T-cell (primary cell): ENCODE data around the gene STRN3. TPM values are rescaled to one million over a fixed set of nuclear protein-coding genes. Genes with fewer than 3 reads are reported as not detected.

Experiments
- ATAC-seq, 4 experiments: fragments of 200-7000 bp in 3 of 4; fragments of 150-1000 bp in 1 of 4; cut with Tn5 transposase; replicated peaks in 1 of 4; 1 replicate in 3 of 4; 2 replicates in 1 of 4; pipeline ENCODE4 v1.10.0; 2021; ENCODE audit warnings: moderate library complexity in 3 of 4, mild to moderate bottlenecking in 2 of 4, moderate number of reproducible peaks in 1 of 4
- CTCF ChIA-PET, 2 donors: fragments of 300-600 bp; sonication (Branson Sonifier 250); formaldehyde crosslinking; loops; one replicate each; lab custom pipeline; 2022; ENCODE audit warnings: antibody characterized with exemption in 2 of 2; lab: Charles Lee
- POLR2A ChIA-PET, 2 donors: fragments of 300-600 bp; sonication (Branson Sonifier 250); formaldehyde crosslinking; loops; one replicate each; lab custom pipeline; 2022; ENCODE audit warnings: antibody characterized with exemption in 2 of 2; lab: Charles Lee
- DNase-seq, 35 experiments: peaks; one replicate each; pipeline versions ENCODE4 v3.0.0 to v3.0.0-alpha.2; 2013 to 2023
- H3K27ac ChIP-seq: one replicate; pipeline ENCODE4 v1.5.1; 2013; ENCODE audit warnings: low read length
- H3K27me3 ChIP-seq, 2 experiments: replicated peaks in 1 of 2; 1 replicate in 1 of 2; 2 replicates in 1 of 2; pipeline versions ENCODE4 v1.6.1 to v1.7.0; 2013; ENCODE audit warnings: low read length in 1 of 2, mixed read lengths in 1 of 2; ENCODE audit not compliant: control insufficient read depth in 2 of 2, insufficient read depth in 2 of 2; ENCODE audit errors: extremely low read depth in 1 of 2
- H3K36me3 ChIP-seq, 2 donors: 1 replicate in 1 of 2; 2 replicates in 1 of 2; pipeline versions ENCODE4 v1.6.1 to v1.7.0; 2013; ENCODE audit warnings: low read length in 1 of 2; ENCODE audit not compliant: control insufficient read depth in 2 of 2, insufficient read depth in 1 of 2; ENCODE audit errors: extremely low read depth in 1 of 2
- H3K4me1 ChIP-seq, 2 experiments: 1 replicate in 1 of 2; 2 replicates in 1 of 2; pipeline versions ENCODE4 v1.6.1 to v1.7.0; 2013; ENCODE audit warnings: low read length in 2 of 2, mixed read lengths in 1 of 2; ENCODE audit not compliant: insufficient read depth in 2 of 2, control insufficient read depth in 1 of 2; ENCODE audit errors: extremely low read depth in 1 of 2
- H3K4me3 ChIP-seq, 2 donors: 1 replicate in 1 of 2; 2 replicates in 1 of 2; pipeline versions ENCODE4 v1.5.1 to v1.7.0; 2013; ENCODE audit warnings: mild to moderate bottlenecking in 2 of 2, low read length in 1 of 2, moderate library complexity in 1 of 2; ENCODE audit not compliant: control insufficient read depth in 1 of 2; ENCODE audit errors: extremely low read depth in 1 of 2
- H3K9me3 ChIP-seq: 2 replicates; pipeline ENCODE4 v1.7.0; 2013
- H3K27ac Mint-ChIP-seq, 2 donors: one replicate each; pipeline ENCODE4 v1.8.0; 2020 to 2021; ENCODE audit warnings: mild to moderate bottlenecking in 2 of 2, mixed read lengths in 2 of 2
- H3K27me3 Mint-ChIP-seq, 2 donors: one replicate each; pipeline ENCODE4 v1.8.0; 2021 to 2022; ENCODE audit warnings: mixed read lengths in 2 of 2
- H3K36me3 Mint-ChIP-seq: one replicate; pipeline ENCODE4 v1.8.0; 2021; ENCODE audit warnings: mixed read lengths
- H3K4me1 Mint-ChIP-seq, 3 donors: one replicate each; pipeline ENCODE4 v1.8.0; 2020 to 2022; ENCODE audit warnings: mixed read lengths in 3 of 3, mild to moderate bottlenecking in 1 of 3
- H3K4me3 Mint-ChIP-seq, 3 donors: one replicate each; pipeline ENCODE4 v1.8.0; 2020 to 2022; ENCODE audit warnings: mild to moderate bottlenecking in 3 of 3, mixed read lengths in 3 of 3, moderate library complexity in 3 of 3
- H3K9me3 Mint-ChIP-seq, 3 donors: one replicate each; pipeline ENCODE4 v1.8.0; 2020 to 2022; ENCODE audit warnings: mixed read lengths in 3 of 3
- WGBS: methylation state at CpG from one replicate; pipeline ENCODE4 v1.1.5; 2013; ENCODE audit warnings: missing lambda C conversion rate; ENCODE audit not compliant: insufficient coverage; 5-methylcytosine and 5-hydroxymethylcytosine counted together
- total RNA-seq, 35 experiments: library from RNA in 6 of 35; stranded (reverse) in 6 of 35; fragments of 120-200 nt in 1 of 35; gene quantifications; one replicate each; pipeline versions ENCODE4 v1.2.1 to v1.2.4 and lab custom pipeline; 2013 to 2026

Gene STRN3
- total RNA-seq, 5 donors from 2014 or later (not counting 1 experiment from before 2014, with no cell fraction given) = 18.4 to 31.4 (median 21.5) TPM

DNA sequence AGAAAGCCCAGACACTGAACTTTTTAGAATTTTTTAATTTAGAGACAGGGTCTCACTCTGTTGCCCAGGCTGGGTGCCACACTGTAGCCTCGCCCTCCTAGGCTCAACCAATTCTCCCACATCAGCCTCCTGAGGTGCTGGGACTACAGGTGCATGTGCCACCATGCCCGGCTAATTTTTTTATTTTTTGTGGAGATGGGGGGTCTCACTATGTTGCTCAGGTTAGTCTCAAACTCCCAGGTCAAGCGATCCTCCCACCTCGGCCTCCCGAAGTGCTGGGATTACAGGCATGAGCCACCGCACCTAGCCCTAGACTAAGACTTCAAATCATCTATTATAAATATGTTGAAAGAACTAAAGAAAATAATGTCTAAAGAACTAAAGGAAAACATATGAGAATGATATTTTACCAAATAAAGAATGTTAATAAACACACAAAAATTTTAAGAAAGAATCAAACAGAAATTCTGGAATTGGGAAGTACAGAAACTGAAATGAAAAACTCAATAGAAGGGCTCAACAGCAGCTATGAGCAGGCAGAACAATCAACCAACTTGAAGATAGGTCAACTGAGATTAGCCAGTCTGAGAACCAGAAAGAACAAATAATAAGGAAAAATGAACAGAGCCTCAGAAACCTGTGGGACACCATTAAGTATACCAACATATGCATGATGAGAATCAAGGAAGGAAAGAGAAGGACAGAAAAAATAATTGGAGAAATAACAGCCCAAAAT is 27.0 kb downstream of the STRN3 start:
- Mint-ChIP-seq H3K27ac (no peak overlapping the region), H3K27me3 (no peaks in the 10 kb centered on the region), H3K36me3 (peaks cover 47% of the 10 kb centered on the region), H3K4me3 (no peak overlapping the region), H3K9me3 (peaks cover 2 to 19% (median 5%) of the 10 kb centered on the region in 3 donors), H3K4me1 (peaks cover 41 to 53% (median 50%) of the 10 kb centered on the region in 3 donors)
- H3K27ac ChIP-seq = no peak overlapping the region
- CTCF ChIA-PET = interaction anchor here in 1 of 2 donors (0.7 kb wide), 1 partner anchor 11 kb away, joined by 3 read pairs; no protein-coding TSS in a partner anchor
- H3K9me3 ChIP-seq = peaks cover 3% of the 10 kb centered on the region
- no peaks in the 10 kb centered on the region for H3K27me3 ChIP-seq
- peaks cover 0 to 10% of the 10 kb centered on the region in 2 donors for H3K36me3 ChIP-seq
- H3K4me3 ChIP-seq = no peak overlapping the region
- no CpG with 5 or more reads among the region's 6 CpGs for WGBS
- no peak for ATAC-seq
- POLR2A ChIA-PET = no interaction called here
- peaks cover 0 to 4% of the 10 kb centered on the region in 2 experiments for H3K4me1 ChIP-seq
- DNase-seq = no peak

DNA sequence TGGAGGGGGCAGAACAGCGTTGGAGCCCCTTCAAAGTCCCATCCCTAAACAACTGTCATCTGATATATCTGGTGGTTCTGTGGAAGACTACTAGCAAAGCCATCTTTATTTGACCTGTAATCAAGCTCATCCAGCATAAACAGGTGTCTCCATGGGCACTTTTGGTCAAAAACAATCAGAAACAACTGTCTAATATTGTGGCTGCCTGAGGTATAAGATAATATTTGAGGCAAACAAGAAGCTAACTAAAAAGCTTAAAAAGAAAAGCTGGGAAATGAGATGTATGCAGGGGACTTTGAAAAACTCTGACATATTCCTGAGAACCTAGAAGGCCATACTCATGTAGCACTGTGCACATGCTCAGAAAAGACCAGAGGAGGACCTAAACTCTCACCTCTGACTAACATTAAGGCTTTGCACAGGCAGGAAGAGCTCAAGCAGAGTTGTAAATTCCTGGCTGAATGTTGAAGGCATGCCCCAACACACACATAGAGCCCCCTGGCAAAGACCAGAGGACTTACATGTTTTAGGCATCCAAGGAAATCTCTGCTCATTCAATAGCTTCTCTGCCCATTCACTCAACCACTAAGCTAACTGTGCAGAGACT is 28.0 kb downstream of the STRN3 start:
- peaks cover 2 to 19% (median 5%) of the 10 kb centered on the region in 3 donors for H3K9me3 Mint-ChIP-seq
- DNase-seq (no peak), ATAC-seq (no peak)
- no peak overlapping the region for H3K27ac ChIP-seq
- H3K9me3 ChIP-seq = peaks cover 3% of the 10 kb centered on the region
- H3K27me3 Mint-ChIP-seq = no peaks in the 10 kb centered on the region
- H3K4me1 Mint-ChIP-seq = peaks cover 41 to 53% (median 50%) of the 10 kb centered on the region in 3 donors
- no peaks in the 10 kb centered on the region for H3K27me3 ChIP-seq
- H3K27ac Mint-ChIP-seq = no peak overlapping the region
- peaks cover 0 to 4% of the 10 kb centered on the region in 2 experiments for H3K4me1 ChIP-seq
- H3K36me3 Mint-ChIP-seq = peaks cover 45% of the 10 kb centered on the region
- H3K4me3 ChIP-seq = no peak overlapping the region
- peaks cover 0 to 8% of the 10 kb centered on the region in 2 donors for H3K36me3 ChIP-seq
- ChIA-PET POLR2A (interaction anchor here in 1 of 2 donors (0.8 kb wide), 1 partner anchor 28 kb away, joined by 4 read pairs; the partner anchor contains the start of gene STRN3), CTCF (interaction anchor here (0.6 to 1.2 kb wide), 3 partner anchors 10 to 305 kb away, joined by 3 to 7 read pairs (median 4); no protein-coding TSS in a partner anchor)
- H3K4me3 Mint-ChIP-seq = no peak overlapping the region
- no CpG with 5 or more reads among the region's 1 CpG for WGBS

GRCh38 chr14:30996892-30997659 is 29.1 kb downstream of the STRN3 start:
- WGBS = 100% methylated on average over 1 of the region's 4 CpGs
- Mint-ChIP-seq H3K4me1 (peaks cover 36 to 57% (median 53%) of the 10 kb centered on the region in 3 donors), H3K4me3 (no peak overlapping the region), H3K27me3 (no peaks in the 10 kb centered on the region), H3K36me3 (peaks cover 40% of the 10 kb centered on the region), H3K9me3 (peaks cover 2 to 19% (median 5%) of the 10 kb centered on the region in 3 donors), H3K27ac (no peak overlapping the region)
- H3K27me3 ChIP-seq = no peaks in the 10 kb centered on the region
- ChIA-PET CTCF (no interaction called here), POLR2A (interaction anchor here (0.5 to 1.2 kb wide), 3 partner anchors 29 to 1187 kb away, joined by 4 to 7 read pairs (median 7); partner anchors contain the start of gene STRN3 (in 1 of the 2))
- no peak overlapping the region for H3K4me3 ChIP-seq
- no peak for ATAC-seq
- no peak overlapping the region for H3K27ac ChIP-seq
- peaks cover 0 to 4% of the 10 kb centered on the region in 2 experiments for H3K4me1 ChIP-seq
- peaks cover 0 to 5% of the 10 kb centered on the region in 2 donors for H3K36me3 ChIP-seq
- peaks cover 3% of the 10 kb centered on the region for H3K9me3 ChIP-seq
- DNase-seq = no peak

- peaks cover 2 to 19% (median 5%) of the 10 kb centered on the region in 3 donors for H3K9me3 Mint-ChIP-seq
- Histone ChIP-seq H3K4me1 (peaks cover 4% of the 10 kb centered on the region in 2 experiments), H3K9me3 (peaks cover 3% of the 10 kb centered on the region), H3K36me3 (peaks cover 0 to 5% of the 10 kb centered on the region in 2 donors), H3K27me3 (no peaks in the 10 kb centered on the region), H3K4me3 (no peak overlapping the region), H3K27ac (no peak overlapping the region)
- H3K27me3 Mint-ChIP-seq = no peaks in the 10 kb centered on the region
- no peak overlapping the region for H3K27ac Mint-ChIP-seq
- DNase-seq = no peak
- ATAC-seq = no peak
- WGBS = 88% methylated on average over 2 of the region's 3 CpGs
- POLR2A ChIA-PET = interaction anchor here in 1 of 2 donors (1.2 kb wide), 1 partner anchor 1188 kb away, joined by 7 read pairs; no protein-coding TSS in a partner anchor
- peaks cover 48 to 58% (median 58%) of the 10 kb centered on the region in 3 donors for H3K4me1 Mint-ChIP-seq
- CTCF ChIA-PET = interaction anchor here (0.6 to 1.1 kb wide), 3 partner anchors 10 to 17 kb away, joined by 4 to 5 read pairs (median 4); no protein-coding TSS in a partner anchor
- peaks cover 34% of the 10 kb centered on the region for H3K36me3 Mint-ChIP-seq
- H3K4me3 Mint-ChIP-seq = no peak overlapping the region
Measured at GRCh38 chr14:30995689-30996088, 30.5 kb downstream of the STRN3 start.

DNA sequence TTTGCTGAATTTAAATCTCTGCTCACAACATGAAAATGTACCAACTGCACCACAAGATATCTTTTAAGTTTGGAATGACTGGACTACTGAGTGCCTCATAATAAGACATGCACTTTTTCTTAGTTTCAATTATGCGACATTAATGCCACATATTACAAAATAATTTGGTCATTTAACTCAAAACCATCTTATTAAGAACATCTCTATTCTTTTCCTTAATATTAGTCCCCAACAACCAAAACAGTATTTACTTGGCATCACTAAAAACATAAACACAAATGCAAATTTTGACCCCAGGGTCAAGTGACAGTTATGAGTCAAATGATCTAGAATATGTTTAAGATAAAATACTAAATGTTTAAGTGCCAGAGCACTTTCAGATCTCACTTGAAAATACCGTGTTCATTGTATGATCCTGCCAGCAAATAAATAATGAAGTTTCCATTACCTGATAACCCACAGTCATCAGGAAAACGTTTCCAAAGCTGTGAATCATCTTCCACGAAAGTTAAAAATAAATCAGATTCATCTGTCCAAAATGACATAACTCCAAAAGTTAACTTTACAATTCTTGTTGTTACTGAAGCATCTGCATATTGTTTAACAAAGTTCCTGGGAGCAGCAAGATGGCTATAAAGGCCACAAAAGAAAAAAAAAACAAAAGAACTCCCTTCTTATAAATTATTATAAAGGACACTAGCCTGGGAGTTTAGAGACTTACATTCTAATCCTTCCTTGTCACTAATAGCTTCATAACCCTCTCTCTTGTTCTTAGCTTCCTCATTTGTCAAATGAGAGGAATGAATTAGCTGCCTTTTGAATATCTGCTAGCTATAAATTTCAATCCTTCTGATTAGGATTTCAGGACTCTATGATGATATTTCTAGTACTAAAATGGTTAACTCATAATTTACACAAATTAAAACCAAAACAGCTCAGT is 31.2 kb downstream of the STRN3 start:
- no peak overlapping the region for H3K27ac Mint-ChIP-seq
- POLR2A ChIA-PET = no interaction called here
- Histone ChIP-seq H3K27me3 (no peaks in the 10 kb centered on the region), H3K4me3 (no peak overlapping the region), H3K27ac (no peak overlapping the region), H3K4me1 (peaks cover 4% of the 10 kb centered on the region in 2 experiments), H3K9me3 (peaks cover 3% of the 10 kb centered on the region), H3K36me3 (peaks cover 0 to 5% of the 10 kb centered on the region in 2 donors)
- peaks cover 2 to 19% (median 5%) of the 10 kb centered on the region in 3 donors for H3K9me3 Mint-ChIP-seq
- DNase-seq = no peak
- H3K36me3 Mint-ChIP-seq = peaks cover 29% of the 10 kb centered on the region
- WGBS = 33% methylated on average over 1 of the region's 4 CpGs
- H3K27me3 Mint-ChIP-seq = no peaks in the 10 kb centered on the region
- no peak for ATAC-seq
- no peak overlapping the region for H3K4me3 Mint-ChIP-seq
- CTCF ChIA-PET = interaction anchor here (0.6 to 1.1 kb wide), 3 partner anchors 11 to 16 kb away, joined by 4 to 5 read pairs (median 4); no protein-coding TSS in a partner anchor
- H3K4me1 Mint-ChIP-seq = peaks cover 46 to 56% (median 53%) of the 10 kb centered on the region in 3 donors
